DND-41 (cell line): ENCODE results near the gene ZNF207.
"Not testable (repeated sequence)": the region's sequence is repeated elsewhere in the genome, so short reads cannot be mapped to it uniquely, and the experiment has no call there.

Experiments used
- ATAC-seq: fragments of 200-7000 bp; cut with Tn5 transposase; 3 replicates; pipeline ENCODE4 v1.9.1; 2021; ENCODE audit warnings: low read depth; ENCODE audit not compliant: insufficient read depth
- DNase-seq: peaks from one replicate; pipeline ENCODE4 v3.0.0-alpha.2; 2020
- H2AFZ ChIP-seq: 2 replicates; pipeline ENCODE4 v1.6.0; 2012; ENCODE audit warnings: low read depth, low read length
- H3K27ac ChIP-seq: 2 replicates; pipeline ENCODE4 v1.5.1; 2012; ENCODE audit warnings: low read length, inconsistent platforms
- H3K27me3 ChIP-seq: fragments of 200-600 bp; sonication (generic); 2 replicates; pipeline ENCODE4 v1.6.0; 2012; ENCODE audit warnings: low read length, mild to moderate bottlenecking, inconsistent platforms; ENCODE audit not compliant: insufficient read depth, poor library complexity
- H3K36me3 ChIP-seq: 2 replicates; pipeline ENCODE4 v1.5.1; 2012; ENCODE audit warnings: low read length, inconsistent platforms; ENCODE audit not compliant: insufficient read depth
- H3K4me1 ChIP-seq: 2 replicates; pipeline ENCODE4 v1.5.1; 2012; ENCODE audit warnings: mild to moderate bottlenecking, low read length; ENCODE audit not compliant: insufficient read depth
- H3K4me2 ChIP-seq: 2 replicates; pipeline ENCODE4 v1.6.0; 2012; ENCODE audit warnings: mild to moderate bottlenecking, moderate library complexity, low read length, inconsistent platforms; ENCODE audit not compliant: insufficient read depth
- H3K4me3 ChIP-seq, 2 experiments: fragments of 200-600 bp in 1 of 2; shearing (Covaris generic) in 1 of 2; 2 replicates each; pipeline ENCODE4 v1.5.1; 2012 to 2016; ENCODE audit warnings: inconsistent platforms in 2 of 2, low read length in 2 of 2, mild to moderate bottlenecking in 2 of 2, low read depth in 1 of 2, moderate library complexity in 1 of 2
- H3K79me2 ChIP-seq: 2 replicates; pipeline ENCODE4 v1.6.0; 2012; ENCODE audit warnings: low read length, inconsistent platforms; ENCODE audit not compliant: insufficient read depth
- H3K9ac ChIP-seq: 2 replicates; pipeline ENCODE4 v1.6.0; 2012; ENCODE audit warnings: low read depth, mild to moderate bottlenecking, inconsistent platforms, low read length, moderate library complexity
- H3K9me3 ChIP-seq: 2 replicates; pipeline ENCODE4 v1.5.1; 2012; ENCODE audit warnings: low read length, moderate library complexity, mild to moderate bottlenecking, inconsistent platforms; ENCODE audit not compliant: insufficient read depth, severe bottlenecking
- H4K20me1 ChIP-seq: 2 replicates; pipeline ENCODE4 v1.6.0; 2012; ENCODE audit warnings: low read length; ENCODE audit not compliant: insufficient read depth
- CTCF ChIP-seq: IDR thresholded peaks from 2 replicates; pipeline ENCODE4 v1.5.1; 2012; ENCODE audit warnings: borderline replicate concordance, low read length, moderate library complexity, mild to moderate bottlenecking; ENCODE audit not compliant: poor library complexity, severe bottlenecking; ENCODE audit errors: extremely low read depth
- EZH2 ChIP-seq: IDR thresholded peaks from 3 replicates; pipeline ENCODE4 v1.6.1; 2012; ENCODE audit warnings: borderline replicate concordance, low read depth, mild to moderate bottlenecking, moderate library complexity, low read length, inconsistent platforms; ENCODE audit not compliant: severe bottlenecking

Gene ZNF207

DNA sequence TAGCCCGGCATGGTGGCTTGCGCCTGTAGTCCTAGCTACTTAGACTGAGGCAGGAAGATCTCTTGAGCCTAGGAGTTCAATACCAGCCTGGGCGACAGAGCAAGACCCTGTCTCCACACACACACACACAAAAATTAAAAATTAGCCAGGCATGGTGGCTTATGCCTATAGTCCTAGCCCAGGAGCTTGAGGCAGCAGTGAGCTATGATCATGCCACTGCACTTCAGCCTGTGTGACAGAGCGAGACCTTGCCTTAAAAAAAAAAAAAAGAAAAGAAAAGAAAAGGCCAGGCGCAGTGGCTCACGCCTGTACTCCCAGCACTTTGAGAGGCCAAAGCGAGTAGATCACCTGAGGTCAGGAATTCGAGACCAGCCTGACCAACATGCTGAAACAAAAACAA is 31.9 kb upstream of the ZNF207 start:
- H3K27ac ChIP-seq: no peak overlapping the region
- H3K4me1 ChIP-seq: no peaks in the 10 kb centered on the region
- H3K27me3 ChIP-seq: no peaks in the 10 kb centered on the region
- H3K36me3 ChIP-seq: no peaks in the 10 kb centered on the region
- H3K9me3 ChIP-seq: no peaks in the 10 kb centered on the region
- ATAC-seq: no peak
- no peak for DNase-seq
- H3K79me2 ChIP-seq: no peaks in the 10 kb centered on the region
- no peak overlapping the region for H3K4me2 ChIP-seq
- no peak overlapping the region for H3K9ac ChIP-seq
- H3K4me3 ChIP-seq: no peak overlapping the region
- TF ChIP-seq EZH2 (no peak), CTCF (no peak)
- no peaks in the 10 kb centered on the region for H4K20me1 ChIP-seq
- H2AFZ ChIP-seq: no peak overlapping the region

GRCh38 chr17:32319548-32319905 is 30.4 kb upstream of the ZNF207 start:
- Histone ChIP-seq H3K9me3 (no peaks in the 10 kb centered on the region), H2AFZ (no peak overlapping the region), H3K4me1 (no peaks in the 10 kb centered on the region), H3K9ac (no peak overlapping the region), H3K27me3 (no peaks in the 10 kb centered on the region), H3K4me3 (no peak overlapping the region), H3K36me3 (no peaks in the 10 kb centered on the region), H4K20me1 (no peaks in the 10 kb centered on the region), H3K79me2 (no peaks in the 10 kb centered on the region), H3K27ac (no peak overlapping the region), H3K4me2 (no peak overlapping the region)
- TF ChIP-seq CTCF (peak; percentile 95), EZH2 (no peak)
- ATAC-seq: peak; percentile 96
- peak; percentile 78 for DNase-seq

DNA sequence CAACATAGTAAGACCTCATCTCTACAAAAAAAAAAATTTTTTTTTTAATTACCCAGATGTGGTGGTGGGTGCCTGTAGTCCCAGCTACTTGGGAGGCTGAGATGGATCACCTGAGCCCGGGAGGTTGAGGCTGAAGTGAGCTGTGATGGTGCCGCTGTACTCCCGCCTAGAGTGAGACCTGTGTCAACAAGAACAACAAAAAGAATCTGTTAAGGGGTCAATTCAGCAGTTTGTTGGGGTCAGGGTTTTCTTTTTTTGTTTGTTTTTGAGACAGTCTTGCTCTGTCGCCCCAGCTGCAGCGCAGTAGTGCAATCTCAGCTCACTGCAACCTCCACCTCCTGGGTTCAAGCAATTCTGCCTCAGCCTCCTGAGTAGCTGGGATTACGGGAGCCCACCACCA is 29.9 kb upstream of the ZNF207 start:
- not testable (repeated sequence) for H2AFZ ChIP-seq, H4K20me1 ChIP-seq

GRCh38 chr17:32320847-32321246 is 29.1 kb upstream of the ZNF207 start:
- no peak for DNase-seq
- H3K4me2 ChIP-seq: no peak overlapping the region
- H3K36me3 ChIP-seq: no peaks in the 10 kb centered on the region
- no peaks in the 10 kb centered on the region for H3K4me1 ChIP-seq
- ATAC-seq: no peak
- H3K27me3 ChIP-seq: no peaks in the 10 kb centered on the region
- H3K9me3 ChIP-seq: no peaks in the 10 kb centered on the region
- no peak overlapping the region for H3K27ac ChIP-seq
- H4K20me1 ChIP-seq: no peaks in the 10 kb centered on the region
- no peaks in the 10 kb centered on the region for H3K79me2 ChIP-seq
- H3K9ac ChIP-seq: no peak overlapping the region
- H3K4me3 ChIP-seq: no peak overlapping the region
- TF ChIP-seq EZH2: no peak
- TF ChIP-seq CTCF: no peak
- H2AFZ ChIP-seq: no peak overlapping the region

More for the DNA sequence above, 29.9 kb upstream of the ZNF207 start:
- H3K27me3 ChIP-seq, H3K9ac ChIP-seq, H3K4me1 ChIP-seq, H3K9me3 ChIP-seq, ATAC-seq, H3K4me2 ChIP-seq, DNase-seq, H3K79me2 ChIP-seq, H3K27ac ChIP-seq, H3K36me3 ChIP-seq, H3K4me3 ChIP-seq: not testable (repeated sequence)
